ENCODE results near the gene CENPX. TPM values are rescaled to one million over a fixed set of nuclear protein-coding genes. Genes with fewer than 3 reads are reported as not detected.

Gene CENPX
- total and polyA plus RNA-seq, 2 donors (not counting 3 experiments of a cell fraction or from before 2014, with no cell fraction given), result 56.2 to 67.2 TPM

GRCh38 chr17:82021107-82021899, 1.4 kb downstream of the CENPX start:
- intact Hi-C loops (cut with micrococcal nuclease) (loop anchor here (5.0 to 10.0 kb wide), 2 partner anchors 44 to 193 kb away; partner anchors contain the start of genes ASPSCR1 and CCDC57), dilution Hi-C loops (cut with MboI; ENCODE audit: extremely low pct_ligation_motif_present, low sequenced_read_pairs) (no loop called here)
- H3K79me2 ChIP-seq (ENCODE audit: control insufficient read depth, insufficient read depth, low read length), result peaks cover 5% of the 10 kb centered on the region
- H3K9me1 ChIP-seq (replicated peaks; ENCODE audit: control insufficient read depth, extremely low read depth, insufficient read depth, low read length), result no peaks in the 10 kb centered on the region
- H2AFZ ChIP-seq (ENCODE audit: low read depth, low read length), result no peak overlapping the region
- peaks cover 12% of the 10 kb centered on the region for H3K4me1 ChIP-seq (ENCODE audit: control insufficient read depth, extremely low read depth, insufficient read depth, low read length)
- no TSS peak for BruUV-seq (replicated peaks)
- peak; percentile 59 to 77 for TF ChIP-seq CTCF (IDR thresholded peaks at IDR 0.05; ENCODE audit: extremely low read depth in 1 of 2, insufficient read depth in 1 of 2, low read depth in 1 of 2, low read length in 2 of 2)
- no peak for TF ChIP-seq GATA2 (IDR thresholded peaks at IDR 0.05; ENCODE audit: insufficient read depth, insufficient read length, low read depth, low read length)
- no peaks in the 10 kb centered on the region for H3K9me3 ChIP-seq (replicated peaks; ENCODE audit: control insufficient read depth, insufficient read depth, low read length)
- CTCF ChIA-PET, result interaction anchor here (0.6 to 9.1 kb wide), 19 partner anchors 9 to 199 kb away, joined by 3 to 345 read pairs (median 8); partner anchors contain the start of genes ARHGDIA, DCXR, NOTUM and RAC3
- no peak overlapping the region for H3K4me3 ChIP-seq (replicated peaks in 1 of 3; ENCODE audit: insufficient read depth in 1 of 3, low read depth in 1 of 3, low read length in 3 of 3)
- H3K4me2 ChIP-seq (ENCODE audit: insufficient read depth, low read length), result peak overlapping the region; percentile 70
- peak; percentile 61 for DNase-seq (ENCODE audit: low read depth, low spot score)
- H3K36me3 ChIP-seq (ENCODE audit: control insufficient read depth in 2 of 2, extremely low read depth in 1 of 2, insufficient read depth in 2 of 2, low read length in 2 of 2), result no peaks in the 10 kb centered on the region
- FAIRE-seq, result peak; percentile 88
- no peak overlapping the region for H3K27ac ChIP-seq (ENCODE audit: insufficient read depth, low read depth, low read length)
- POLR2A ChIA-PET, result no interaction called here
- no peaks in the 10 kb centered on the region for H3K27me3 ChIP-seq (ENCODE audit: control insufficient read depth in 2 of 2, insufficient read depth in 2 of 2, low read length in 2 of 2)
- H3K9ac ChIP-seq (replicated peaks; ENCODE audit: extremely low read depth, insufficient read depth, low read length), result peak overlapping the region; percentile 20
- H4K20me1 ChIP-seq (replicated peaks; ENCODE audit: control insufficient read depth, extremely low read depth, insufficient read depth, low read length), result no peaks in the 10 kb centered on the region

- H3K4me3 ChIP-seq (replicated peaks in 1 of 3; ENCODE audit: insufficient read depth in 1 of 3, low read depth in 1 of 3, low read length in 3 of 3), result no peak overlapping the region
- peaks cover 12% of the 10 kb centered on the region for H3K4me1 ChIP-seq (ENCODE audit: control insufficient read depth, extremely low read depth, insufficient read depth, low read length)
- dilution Hi-C loops (cut with MboI; ENCODE audit: extremely low pct_ligation_motif_present, low sequenced_read_pairs), result no loop called here
- H3K9ac ChIP-seq (replicated peaks; ENCODE audit: extremely low read depth, insufficient read depth, low read length), result no peak overlapping the region
- FAIRE-seq, result no peak
- no peak overlapping the region for H2AFZ ChIP-seq (ENCODE audit: low read depth, low read length)
- H3K27ac ChIP-seq (ENCODE audit: insufficient read depth, low read depth, low read length), result no peak overlapping the region
- no peaks in the 10 kb centered on the region for H3K27me3 ChIP-seq (ENCODE audit: control insufficient read depth in 2 of 2, insufficient read depth in 2 of 2, low read length in 2 of 2)
- H4K20me1 ChIP-seq (replicated peaks; ENCODE audit: control insufficient read depth, extremely low read depth, insufficient read depth, low read length), result no peaks in the 10 kb centered on the region
- H3K79me2 ChIP-seq (ENCODE audit: control insufficient read depth, insufficient read depth, low read length), result peaks cover 5% of the 10 kb centered on the region
- POLR2A ChIA-PET, result no interaction called here
- CTCF ChIA-PET, result interaction anchor here (0.8 to 9.1 kb wide), 27 partner anchors 9 to 198 kb away, joined by 3 to 345 read pairs (median 5); partner anchors contain the start of genes ARHGDIA, DCXR, MAFG and NOTUM
- no peak for DNase-seq (ENCODE audit: low read depth, low spot score)
- intact Hi-C loops (cut with micrococcal nuclease), result loop anchor here (5.0 to 10.0 kb wide), 2 partner anchors 43 to 194 kb away; partner anchors contain the start of genes ASPSCR1 and CCDC57
- TF ChIP-seq, protein P1, sequence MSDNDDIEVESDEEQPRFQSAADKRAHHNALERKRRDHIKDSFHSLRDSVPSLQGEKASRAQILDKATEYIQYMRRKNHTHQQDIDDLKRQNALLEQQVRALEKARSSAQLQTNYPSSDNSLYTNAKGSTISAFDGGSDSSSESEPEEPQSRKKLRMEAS (IDR thresholded peaks at IDR 0.05; ENCODE audit: insufficient read depth, insufficient read length), result no peak
- TF ChIP-seq JUN (IDR thresholded peaks at IDR 0.05; ENCODE audit: borderline replicate concordance, insufficient read depth, insufficient read length, low read depth) (no peak), CTCF (IDR thresholded peaks at IDR 0.05; ENCODE audit: extremely low read depth in 1 of 2, insufficient read depth in 1 of 2, low read depth in 1 of 2, low read length in 2 of 2) (no peak), POLR2AphosphoS5 (IDR thresholded peaks at IDR 0.05; ENCODE audit: insufficient read depth, low read depth, low read length) (no peak), FOS (IDR thresholded peaks at IDR 0.05; ENCODE audit: borderline replicate concordance, insufficient read depth, low read length) (no peak), GATA2 (IDR thresholded peaks at IDR 0.05; ENCODE audit: insufficient read depth, insufficient read length, low read depth, low read length) (no peak), EZH2 (IDR thresholded peaks at IDR 0.05; ENCODE audit: borderline replicate concordance, low read depth, low read length, severe bottlenecking) (no peak), MYC (IDR thresholded peaks at IDR 0.05; ENCODE audit: low read depth, low read length) (no peak), POLR2A (IDR thresholded peaks at IDR 0.05; ENCODE audit: low read depth, low read length) (no peak)
- H3K9me1 ChIP-seq (replicated peaks; ENCODE audit: control insufficient read depth, extremely low read depth, insufficient read depth, low read length), result no peaks in the 10 kb centered on the region
- H3K36me3 ChIP-seq (ENCODE audit: control insufficient read depth in 2 of 2, extremely low read depth in 1 of 2, insufficient read depth in 2 of 2, low read length in 2 of 2), result no peaks in the 10 kb centered on the region
- BruUV-seq (replicated peaks), result TSS peak; percentile 15
- H3K9me3 ChIP-seq (replicated peaks; ENCODE audit: control insufficient read depth, insufficient read depth, low read length), result no peaks in the 10 kb centered on the region
- no peak overlapping the region for H3K4me2 ChIP-seq (ENCODE audit: insufficient read depth, low read length)
These were observed 2.0 kb downstream of the CENPX start for GRCh38 chr17:82020572-82021106.
